ENCODE results near the gene MBP.

The MBP gene

DNA sequence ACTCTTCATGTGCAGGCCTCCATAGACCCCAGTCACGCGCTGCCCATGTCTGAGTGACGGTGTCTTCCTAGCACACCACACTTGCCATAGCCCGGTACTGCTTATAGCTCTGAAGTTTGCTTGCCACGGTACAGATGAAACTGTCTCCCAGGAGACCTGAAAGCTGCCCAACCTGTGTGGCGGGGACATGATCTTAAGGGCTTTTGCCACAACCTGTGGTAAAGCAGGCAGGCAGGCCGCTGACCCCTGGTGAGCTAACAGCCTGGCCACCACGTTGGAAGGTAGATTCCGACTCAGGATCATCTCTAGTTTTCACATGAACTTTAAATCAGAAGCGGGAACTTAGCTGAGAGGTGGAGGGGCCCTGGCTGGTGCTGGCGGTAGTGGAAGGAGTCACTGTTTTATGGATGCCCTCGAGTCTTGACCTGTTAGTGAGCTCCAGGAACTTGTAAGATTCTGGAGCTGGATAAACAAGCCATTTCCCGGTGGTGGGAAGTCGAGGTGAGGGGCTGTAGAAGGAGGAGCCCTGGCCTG is 156.9 kb downstream of the MBP start:
- TF ChIP-seq, protein P1, sequence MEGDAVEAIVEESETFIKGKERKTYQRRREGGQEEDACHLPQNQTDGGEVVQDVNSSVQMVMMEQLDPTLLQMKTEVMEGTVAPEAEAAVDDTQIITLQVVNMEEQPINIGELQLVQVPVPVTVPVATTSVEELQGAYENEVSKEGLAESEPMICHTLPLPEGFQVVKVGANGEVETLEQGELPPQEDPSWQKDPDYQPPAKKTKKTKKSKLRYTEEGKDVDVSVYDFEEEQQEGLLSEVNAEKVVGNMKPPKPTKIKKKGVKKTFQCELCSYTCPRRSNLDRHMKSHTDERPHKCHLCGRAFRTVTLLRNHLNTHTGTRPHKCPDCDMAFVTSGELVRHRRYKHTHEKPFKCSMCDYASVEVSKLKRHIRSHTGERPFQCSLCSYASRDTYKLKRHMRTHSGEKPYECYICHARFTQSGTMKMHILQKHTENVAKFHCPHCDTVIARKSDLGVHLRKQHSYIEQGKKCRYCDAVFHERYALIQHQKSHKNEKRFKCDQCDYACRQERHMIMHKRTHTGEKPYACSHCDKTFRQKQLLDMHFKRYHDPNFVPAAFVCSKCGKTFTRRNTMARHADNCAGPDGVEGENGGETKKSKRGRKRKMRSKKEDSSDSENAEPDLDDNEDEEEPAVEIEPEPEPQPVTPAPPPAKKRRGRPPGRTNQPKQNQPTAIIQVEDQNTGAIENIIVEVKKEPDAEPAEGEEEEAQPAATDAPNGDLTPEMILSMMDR (conservative IDR thresholded peaks at IDR 0.05; ENCODE audit: low read depth, low read length), result no peak
- H3K4me3 ChIP-seq (ENCODE audit: low read length), result no peak overlapping the region
- no peak for DNase-seq (ENCODE audit: low read depth)

DNA sequence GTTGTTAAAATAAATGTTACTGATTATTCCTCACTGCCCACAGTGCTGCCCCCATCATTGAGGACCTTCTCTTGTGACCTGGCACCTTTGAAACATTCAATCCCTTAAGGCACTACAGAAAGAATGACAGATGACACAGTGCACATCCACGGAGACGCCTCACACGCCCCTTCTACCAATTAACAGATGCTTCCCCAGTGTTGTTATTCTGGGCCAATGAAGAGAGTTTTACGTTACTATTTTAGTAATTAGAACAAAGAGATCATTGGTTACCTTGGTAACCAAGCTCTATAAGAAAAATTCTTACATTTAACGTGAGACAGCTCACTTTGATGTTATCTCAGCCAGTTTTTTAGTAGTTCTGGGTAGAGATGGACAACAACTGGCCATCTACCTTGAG is 158.2 kb downstream of the MBP start:
- TF ChIP-seq, protein P1 (conservative IDR thresholded peaks at IDR 0.05; ENCODE audit: low read depth, low read length), result no peak
- no peak overlapping the region for H3K4me3 ChIP-seq (ENCODE audit: low read length)
- DNase-seq (ENCODE audit: low read depth), result no peak

DNA sequence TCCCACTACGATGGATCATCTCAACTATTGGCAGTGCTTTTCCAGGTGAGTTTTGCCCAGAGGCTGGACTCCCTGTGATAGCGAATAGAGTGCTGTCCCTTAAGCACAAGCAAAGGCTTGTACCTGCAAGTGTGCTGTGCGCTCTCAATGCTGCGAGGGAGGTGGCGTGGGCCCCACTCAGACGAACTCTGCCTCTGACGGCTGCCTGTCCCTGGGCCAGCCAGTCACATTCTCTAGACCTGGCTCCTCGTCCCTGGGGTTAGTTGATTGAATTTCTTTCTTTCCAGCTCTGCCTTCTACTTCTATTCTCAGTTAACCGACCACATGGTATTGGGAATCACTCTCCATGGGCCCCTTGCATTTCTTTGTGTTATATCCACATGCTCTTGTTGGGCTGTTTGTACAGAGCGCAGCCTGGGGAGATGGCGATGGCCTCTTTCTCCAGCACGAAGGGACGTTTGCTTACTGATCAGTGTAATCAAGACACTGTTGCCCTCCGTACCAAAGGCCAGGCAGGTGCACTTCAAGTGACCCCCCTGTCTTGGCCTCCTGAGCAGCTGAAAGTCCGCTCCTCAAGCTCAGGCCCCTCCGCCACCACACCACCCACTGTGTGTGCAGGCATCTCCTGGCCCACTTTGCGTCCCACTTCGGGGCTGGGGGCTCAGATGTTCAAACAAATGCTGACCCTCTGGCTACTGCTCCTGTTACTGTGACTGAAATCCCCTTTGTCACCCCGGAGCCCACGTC is 158.9 kb downstream of the MBP start:
- TF ChIP-seq, protein P1 (conservative IDR thresholded peaks at IDR 0.05; ENCODE audit: low read depth, low read length), result no peak
- no peak overlapping the region for H3K4me3 ChIP-seq (ENCODE audit: low read length)
- DNase-seq (ENCODE audit: low read depth), result no peak

DNA sequence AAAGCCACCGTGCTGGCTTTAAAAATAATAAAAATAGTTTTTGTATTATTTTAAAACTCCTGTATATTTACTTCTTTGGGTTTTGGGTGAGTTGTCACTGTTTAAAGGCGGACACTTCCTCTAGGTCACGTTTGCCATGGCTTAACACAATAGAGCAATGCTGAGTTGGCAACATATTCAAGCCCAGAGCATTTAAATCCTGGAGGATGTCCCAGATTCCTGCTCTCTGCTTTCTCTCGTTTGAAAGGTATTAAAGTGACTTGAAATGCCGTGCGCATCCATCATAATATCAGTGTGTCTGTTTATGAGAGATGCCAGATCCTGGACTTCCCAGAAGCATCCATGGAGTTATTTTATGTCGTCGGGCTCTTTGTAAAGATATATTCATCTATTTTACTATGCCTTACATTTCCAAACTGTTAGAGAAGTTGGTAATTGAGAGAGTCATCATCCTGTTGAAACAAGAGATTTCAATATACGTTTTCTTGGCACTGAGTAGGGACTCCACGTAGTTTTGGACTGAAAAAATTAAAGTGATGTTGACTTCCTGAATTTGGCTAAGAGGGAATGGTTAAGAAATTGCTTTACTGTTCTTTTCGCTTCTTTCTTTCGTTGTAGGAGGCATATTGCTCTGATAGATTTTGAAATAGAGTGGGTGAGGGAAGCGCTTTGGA is 159.6 kb downstream of the MBP start:
- H3K4me3 ChIP-seq (ENCODE audit: low read length), result no peak overlapping the region
- DNase-seq (ENCODE audit: low read depth), result no peak
- TF ChIP-seq, protein P1 (conservative IDR thresholded peaks at IDR 0.05; ENCODE audit: low read depth, low read length), result no peak

DNA sequence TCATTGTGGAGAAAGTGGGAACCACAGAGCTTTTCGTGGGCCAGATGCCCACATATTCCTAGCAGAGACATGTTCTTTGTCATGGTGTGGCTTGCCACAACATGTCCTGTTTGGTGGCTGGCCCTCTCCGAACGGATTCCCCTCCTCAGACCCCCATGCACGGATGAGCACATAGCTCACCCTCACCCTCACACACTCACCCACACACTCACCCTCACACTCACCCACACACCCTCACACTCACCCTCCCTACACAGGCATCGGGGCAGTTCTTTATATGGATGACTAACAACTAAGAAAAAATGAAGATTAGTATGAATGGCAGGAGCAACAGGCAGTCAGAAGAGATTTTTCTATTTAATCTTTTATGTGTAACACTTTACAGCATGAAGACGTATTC is 160.3 kb downstream of the MBP start:
- TF ChIP-seq, protein P1 (conservative IDR thresholded peaks at IDR 0.05; ENCODE audit: low read depth, low read length), result no peak
- no peak for DNase-seq (ENCODE audit: low read depth)
- H3K4me3 ChIP-seq (ENCODE audit: low read length), result no peak overlapping the region

DNA sequence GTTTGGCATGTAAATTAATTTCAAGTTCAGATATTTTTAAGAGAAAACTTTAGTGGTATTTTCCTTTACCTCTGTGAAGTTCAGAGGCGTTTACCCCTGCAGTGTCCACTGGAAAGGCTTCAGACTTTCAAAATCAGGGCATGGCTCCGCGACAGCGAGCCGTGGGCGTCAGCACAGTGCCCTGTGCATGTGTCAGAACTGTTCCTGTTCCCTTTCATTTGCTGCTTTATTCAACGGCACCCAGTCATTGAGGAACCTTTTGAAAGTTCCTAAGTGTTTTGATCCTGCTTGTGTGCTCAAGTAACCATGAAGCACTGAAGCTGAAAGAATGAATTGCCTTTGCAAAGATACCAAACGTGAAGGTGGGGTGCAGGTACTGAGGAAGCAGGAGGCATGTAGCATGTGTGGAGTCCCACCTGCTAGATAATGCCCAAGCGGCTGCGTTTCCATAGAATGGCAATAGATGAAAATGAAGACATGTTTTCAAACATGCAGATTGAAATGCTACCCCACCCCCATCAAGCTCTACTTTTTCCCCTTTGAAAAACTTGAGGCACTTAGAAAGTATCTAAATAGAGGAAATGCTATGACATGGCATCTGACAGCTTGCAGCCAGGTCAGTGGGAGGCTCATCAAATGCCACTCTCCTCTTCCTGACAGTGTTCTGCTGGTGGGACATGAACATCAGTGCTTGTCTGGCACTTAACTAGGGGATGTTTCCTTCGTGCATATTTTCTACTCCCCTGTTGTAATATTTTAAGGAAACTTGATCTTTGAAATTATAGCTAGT is 161.6 kb downstream of the MBP start:
- no peak for DNase-seq (ENCODE audit: low read depth)
- TF ChIP-seq, protein P1 (conservative IDR thresholded peaks at IDR 0.05; ENCODE audit: low read depth, low read length), result no peak

More for the DNA sequence above, 161.6 kb downstream of the MBP start:
- no peak overlapping the region for H3K4me3 ChIP-seq (ENCODE audit: low read length)
